Thyroid gland (tissue), 4 donors: Measurements from ENCODE around the gene MARCKS.

Experiments used
- CTCF ChIP-seq, 6 experiments: fragments of 200-600 bp in 3 of 6; fragments of 450-650 bp in 3 of 6; sonication (generic) in 3 of 6; IDR thresholded peaks; one replicate each; pipeline ENCODE4 v1.5.1; 2016 to 2019; ENCODE audit warnings: antibody characterized with exemption in 6 of 6, mild to moderate bottlenecking in 2 of 6, inconsistent platforms in 1 of 6, moderate library complexity in 1 of 6
- POLR2A ChIP-seq, 2 donors: fragments of 450-650 bp; IDR thresholded peaks; one replicate each; pipeline ENCODE4 v1.6.1; 2017; ENCODE audit warnings: antibody characterized with exemption in 2 of 2, mild to moderate bottlenecking in 2 of 2, moderate library complexity in 1 of 2

GRCh38 chr6:113894712-113895674 is 37.8 kb downstream of the MARCKS start:
- TF ChIP-seq CTCF (IDR thresholded peaks at IDR 0.05) (no peak), POLR2A (IDR thresholded peaks at IDR 0.05) (no peak)
